ENCODE measurements around the gene CXCL6. TPM values are rescaled to one million over a fixed set of nuclear protein-coding genes. Genes with fewer than 3 reads are reported as not detected.
A peak's percentile ranks its signal among the peaks of the same experiment; 100 is the strongest.

Gene CXCL6
- total RNA-seq, 4 donors from 2014 or later: not detected

DNA sequence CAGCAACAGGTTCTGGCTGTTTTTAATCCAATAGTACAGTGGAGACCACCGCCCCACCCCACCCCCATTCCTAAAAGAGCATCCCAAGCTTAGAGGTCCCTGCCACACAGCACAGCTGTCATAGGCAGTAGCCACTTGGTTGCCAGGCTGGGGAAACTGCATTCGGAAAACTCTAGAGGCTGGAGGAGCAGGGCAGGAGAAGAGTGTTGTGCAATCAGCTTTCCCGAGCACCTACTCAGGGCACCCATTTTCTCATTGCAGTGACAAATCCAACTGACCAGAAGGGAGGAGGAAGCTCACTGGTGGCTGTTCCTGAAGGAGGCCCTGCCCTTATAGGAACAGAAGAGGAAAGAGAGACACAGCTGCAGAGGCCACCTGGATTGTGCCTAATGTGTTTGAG, 33.8 kb downstream of the CXCL6 start:
- Histone ChIP-seq H3K27me3 (peaks cover 12% of the 10 kb centered on the region), H3K36me3 (no peaks in the 10 kb centered on the region), H3K4me1 (peaks cover 0 to 19% (median 0%) of the 10 kb centered on the region in 4 donors), H3K9me3 (no peaks in the 10 kb centered on the region), H3K27ac (peak overlapping the region; percentile 70 to 82 (median 76)), H3K4me3 (peak overlapping the region in 2 of 4 donors; percentile 64 to 77)
- WGBS, 2 donors (ENCODE audit: low coverage in 1 of 2): 25 to 54% methylated on average over 2 to 3 of the region's 3 CpGs
- peak; percentile 44 for DNase-seq
- in situ Hi-C loops (cut with MboI; ENCODE audit: low pct_ligation_motif_present in 1 of 4, low pct_unique_long_range_greater_than_20kb in 1 of 4, low sequenced_read_pairs in 3 of 4) (loop anchor here in 1 of 4 donors (25.0 kb wide), 1 partner anchor 267 kb away; no protein-coding TSS in a partner anchor), intact Hi-C loops (cut with DNase I; ENCODE audit: low total_unique reads) (no loop called here)
- TF ChIP-seq EP300 (IDR thresholded peaks at IDR 0.05; ENCODE audit: low read depth) (no peak), POLR2AphosphoS5 (IDR thresholded peaks at IDR 0.05) (no peak), POLR2A (IDR thresholded peaks at IDR 0.05) (no peak)
- TF ChIP-seq, protein P1, sequence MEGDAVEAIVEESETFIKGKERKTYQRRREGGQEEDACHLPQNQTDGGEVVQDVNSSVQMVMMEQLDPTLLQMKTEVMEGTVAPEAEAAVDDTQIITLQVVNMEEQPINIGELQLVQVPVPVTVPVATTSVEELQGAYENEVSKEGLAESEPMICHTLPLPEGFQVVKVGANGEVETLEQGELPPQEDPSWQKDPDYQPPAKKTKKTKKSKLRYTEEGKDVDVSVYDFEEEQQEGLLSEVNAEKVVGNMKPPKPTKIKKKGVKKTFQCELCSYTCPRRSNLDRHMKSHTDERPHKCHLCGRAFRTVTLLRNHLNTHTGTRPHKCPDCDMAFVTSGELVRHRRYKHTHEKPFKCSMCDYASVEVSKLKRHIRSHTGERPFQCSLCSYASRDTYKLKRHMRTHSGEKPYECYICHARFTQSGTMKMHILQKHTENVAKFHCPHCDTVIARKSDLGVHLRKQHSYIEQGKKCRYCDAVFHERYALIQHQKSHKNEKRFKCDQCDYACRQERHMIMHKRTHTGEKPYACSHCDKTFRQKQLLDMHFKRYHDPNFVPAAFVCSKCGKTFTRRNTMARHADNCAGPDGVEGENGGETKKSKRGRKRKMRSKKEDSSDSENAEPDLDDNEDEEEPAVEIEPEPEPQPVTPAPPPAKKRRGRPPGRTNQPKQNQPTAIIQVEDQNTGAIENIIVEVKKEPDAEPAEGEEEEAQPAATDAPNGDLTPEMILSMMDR (IDR thresholded peaks at IDR 0.05): no peak

DNA sequence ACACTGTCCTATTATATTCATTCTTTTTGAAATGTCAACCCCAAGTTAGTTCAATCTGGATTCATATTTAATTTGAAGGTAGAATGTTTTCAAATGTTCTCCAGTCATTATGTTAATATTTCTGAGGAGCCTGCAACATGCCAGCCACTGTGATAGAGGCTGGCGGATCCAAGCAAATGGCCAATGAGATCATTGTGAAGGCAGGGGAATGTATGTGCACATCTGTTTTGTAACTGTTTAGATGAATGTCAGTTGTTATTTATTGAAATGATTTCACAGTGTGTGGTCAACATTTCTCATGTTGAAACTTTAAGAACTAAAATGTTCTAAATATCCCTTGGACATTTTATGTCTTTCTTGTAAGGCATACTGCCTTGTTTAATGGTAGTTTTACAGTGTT, 34.3 kb downstream of the CXCL6 start:
- Histone ChIP-seq H3K9me3 (no peaks in the 10 kb centered on the region), H3K36me3 (no peaks in the 10 kb centered on the region), H3K4me3 (no peak overlapping the region), H3K27ac (peak overlapping the region in 1 of 4 donors; percentile 80), H3K27me3 (peaks cover 12% of the 10 kb centered on the region), H3K4me1 (peaks cover 0 to 19% (median 0%) of the 10 kb centered on the region in 4 donors)
- TF ChIP-seq EP300 (IDR thresholded peaks at IDR 0.05; ENCODE audit: low read depth) (no peak), POLR2AphosphoS5 (IDR thresholded peaks at IDR 0.05) (no peak), POLR2A (IDR thresholded peaks at IDR 0.05) (no peak)
- TF ChIP-seq, protein P1 (IDR thresholded peaks at IDR 0.05): no peak
- no peak for DNase-seq
- 67 to 88% methylated on average over 1 of the region's 1 CpG for WGBS, 2 donors (ENCODE audit: low coverage in 1 of 2)
- intact Hi-C loops (cut with DNase I; ENCODE audit: low total_unique reads): no loop called here
- in situ Hi-C loops (cut with MboI; ENCODE audit: low pct_ligation_motif_present in 1 of 4, low pct_unique_long_range_greater_than_20kb in 1 of 4, low sequenced_read_pairs in 3 of 4): loop anchor here in 1 of 4 donors (25.0 kb wide), 1 partner anchor 267 kb away; no protein-coding TSS in a partner anchor

DNA sequence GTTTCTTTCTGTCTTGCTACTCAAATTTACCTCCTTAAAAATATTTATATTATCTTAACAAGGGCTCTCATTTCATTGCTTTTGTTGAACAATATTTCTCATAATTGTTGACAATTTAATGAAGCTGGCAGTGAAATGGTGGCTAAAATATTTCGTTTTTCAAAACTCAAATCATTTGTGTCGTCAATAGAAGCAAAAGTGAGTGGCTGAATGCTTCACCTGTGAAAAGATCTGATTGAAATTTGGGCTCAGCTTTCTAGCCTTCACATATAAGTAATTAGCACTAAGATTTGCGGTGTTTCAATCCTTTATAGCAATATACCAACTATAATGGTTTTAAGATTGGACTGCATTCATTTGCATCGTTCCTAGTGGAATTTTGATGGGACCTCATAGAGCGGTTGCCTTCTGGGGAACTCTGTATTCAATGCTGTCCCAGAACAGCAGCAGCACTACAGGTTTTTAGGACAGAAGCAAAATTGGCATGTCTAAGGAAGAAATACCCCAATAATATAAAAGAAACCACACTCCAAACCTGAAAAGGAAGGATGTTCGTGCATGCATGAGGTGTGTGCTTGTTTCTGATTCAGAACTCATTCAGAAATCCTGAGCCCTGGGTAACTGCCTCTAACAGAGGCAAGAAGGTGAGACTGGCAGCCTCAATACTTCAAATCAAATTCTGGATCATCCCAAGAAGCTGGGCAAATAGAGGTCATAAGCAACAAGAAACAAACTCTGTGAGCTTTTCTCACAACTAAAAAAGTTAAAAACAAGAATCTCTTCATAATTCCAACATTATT, 35.2 kb downstream of the CXCL6 start:
- Histone ChIP-seq H3K36me3 (no peaks in the 10 kb centered on the region), H3K27ac (no peak overlapping the region), H3K4me1 (peaks cover 0 to 19% (median 0%) of the 10 kb centered on the region in 4 donors), H3K27me3 (peaks cover 12% of the 10 kb centered on the region), H3K9me3 (no peaks in the 10 kb centered on the region), H3K4me3 (no peak overlapping the region)
- TF ChIP-seq POLR2AphosphoS5 (IDR thresholded peaks at IDR 0.05) (no peak), POLR2A (IDR thresholded peaks at IDR 0.05) (no peak), EP300 (IDR thresholded peaks at IDR 0.05; ENCODE audit: low read depth) (no peak)
- TF ChIP-seq, protein P1 (IDR thresholded peaks at IDR 0.05): no peak
- WGBS, 2 donors (ENCODE audit: low coverage in 1 of 2): 61 to 69% methylated on average over 5 to 6 of the region's 6 CpGs
- intact Hi-C loops (cut with DNase I; ENCODE audit: low total_unique reads): no loop called here
- in situ Hi-C loops (cut with MboI; ENCODE audit: low pct_ligation_motif_present in 1 of 4, low pct_unique_long_range_greater_than_20kb in 1 of 4, low sequenced_read_pairs in 3 of 4): loop anchor here in 1 of 4 donors (25.0 kb wide), 1 partner anchor 266 kb away; no protein-coding TSS in a partner anchor
- DNase-seq: no peak

DNA sequence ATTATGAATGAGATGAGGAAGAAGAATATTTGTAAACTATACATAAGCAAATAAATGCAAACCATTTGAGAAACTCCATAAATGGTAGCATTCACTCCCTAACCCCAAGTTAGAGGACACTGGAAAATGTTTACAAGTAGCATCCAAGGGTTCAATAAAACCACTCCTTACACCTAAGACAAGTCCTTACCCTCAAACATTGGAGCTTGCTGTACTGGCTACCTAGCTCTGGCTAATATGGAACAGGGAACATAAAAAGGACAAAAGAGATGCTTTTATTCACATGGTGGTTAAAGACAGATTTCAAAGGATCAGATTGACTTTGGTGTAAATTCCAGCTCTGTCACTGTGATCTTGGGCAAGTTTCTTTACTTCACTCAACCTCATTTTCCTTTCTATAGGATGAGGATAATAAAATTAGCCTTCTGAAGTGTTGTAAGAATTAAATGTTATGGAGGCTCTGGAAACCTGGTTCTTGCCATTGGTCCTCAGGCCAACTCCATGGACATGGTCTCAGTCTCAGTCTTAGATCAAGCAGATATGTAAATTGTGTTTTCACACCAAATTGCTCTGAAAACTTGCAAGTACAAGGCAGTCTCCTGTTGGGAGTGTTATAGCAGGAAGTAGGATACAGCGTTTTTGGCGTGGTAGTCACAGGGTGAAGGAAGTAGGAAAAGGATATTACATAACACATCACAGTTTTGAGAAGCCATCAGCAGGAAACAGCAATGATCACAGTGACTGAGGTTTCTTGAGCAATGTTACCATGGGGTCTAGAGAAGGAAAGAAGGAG, 36.0 kb downstream of the CXCL6 start:
- TF ChIP-seq EP300 (IDR thresholded peaks at IDR 0.05; ENCODE audit: low read depth): no peak
- TF ChIP-seq, protein P1 (IDR thresholded peaks at IDR 0.05): no peak
- Histone ChIP-seq H3K9me3 (no peaks in the 10 kb centered on the region), H3K27me3 (peaks cover 12% of the 10 kb centered on the region), H3K27ac (no peak overlapping the region), H3K4me3 (no peak overlapping the region), H3K36me3 (no peaks in the 10 kb centered on the region), H3K4me1 (peaks cover 0 to 19% (median 0%) of the 10 kb centered on the region in 4 donors)
- no peak for DNase-seq
- in situ Hi-C loops (cut with MboI; ENCODE audit: low pct_ligation_motif_present in 1 of 4, low pct_unique_long_range_greater_than_20kb in 1 of 4, low sequenced_read_pairs in 3 of 4) (loop anchor here in 1 of 4 donors (25.0 kb wide), 1 partner anchor 265 kb away; no protein-coding TSS in a partner anchor), intact Hi-C loops (cut with DNase I; ENCODE audit: low total_unique reads) (no loop called here)
- WGBS, 2 donors (ENCODE audit: low coverage in 1 of 2): 43 to 55% methylated on average over 2 of the region's 2 CpGs

Measured in transverse colon (tissue), 4 donors.